ENCODE results near the gene OTUB2.

Gene OTUB2

DNA sequence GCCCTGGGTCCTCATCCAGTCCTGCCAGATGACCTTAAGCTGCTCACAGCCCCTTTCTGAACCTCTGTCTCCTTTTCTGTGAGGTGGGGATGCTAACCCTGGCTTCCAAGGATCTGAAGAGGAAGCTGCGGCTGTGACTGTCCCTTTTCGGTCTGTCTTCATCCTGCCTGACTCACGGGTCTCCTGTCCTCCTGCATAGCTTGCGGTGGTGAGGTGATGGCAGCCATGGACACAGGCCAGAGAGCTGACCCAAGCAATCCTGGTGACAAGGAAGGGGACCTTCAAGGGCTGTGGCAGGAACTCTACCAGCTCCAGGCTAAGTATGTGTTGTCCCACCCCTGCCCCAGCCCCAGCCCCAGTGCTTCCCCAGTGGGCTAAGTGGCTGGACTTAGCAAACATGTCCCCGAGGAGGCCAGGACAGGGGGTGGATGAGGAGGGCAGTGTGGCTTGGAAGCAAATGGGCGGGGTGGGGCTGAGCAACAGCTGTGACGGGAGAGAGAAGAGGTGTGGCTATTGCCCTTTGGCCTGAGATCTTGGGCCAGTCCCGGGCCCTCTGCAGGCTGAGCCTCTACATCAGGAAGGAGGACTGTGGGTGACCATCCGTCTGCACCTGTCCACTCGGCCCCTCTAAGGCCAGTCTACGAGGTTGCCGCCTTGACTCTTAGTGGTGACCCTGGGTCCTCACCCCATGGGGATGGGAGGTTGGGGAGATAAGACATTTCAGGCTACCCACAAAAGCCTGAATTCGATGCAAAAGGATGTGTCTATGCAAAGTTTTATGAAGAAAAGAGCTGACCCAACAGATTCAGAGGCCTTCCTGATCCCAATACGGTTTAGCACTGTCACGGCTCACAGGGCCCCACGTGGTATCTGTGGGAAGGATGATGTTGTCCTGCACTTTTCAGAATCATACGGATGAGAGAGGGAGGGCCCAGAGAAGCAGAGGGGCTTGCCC lies 27.9 kb upstream of the OTUB2 start:
- no peak for FAIRE-seq

DNA sequence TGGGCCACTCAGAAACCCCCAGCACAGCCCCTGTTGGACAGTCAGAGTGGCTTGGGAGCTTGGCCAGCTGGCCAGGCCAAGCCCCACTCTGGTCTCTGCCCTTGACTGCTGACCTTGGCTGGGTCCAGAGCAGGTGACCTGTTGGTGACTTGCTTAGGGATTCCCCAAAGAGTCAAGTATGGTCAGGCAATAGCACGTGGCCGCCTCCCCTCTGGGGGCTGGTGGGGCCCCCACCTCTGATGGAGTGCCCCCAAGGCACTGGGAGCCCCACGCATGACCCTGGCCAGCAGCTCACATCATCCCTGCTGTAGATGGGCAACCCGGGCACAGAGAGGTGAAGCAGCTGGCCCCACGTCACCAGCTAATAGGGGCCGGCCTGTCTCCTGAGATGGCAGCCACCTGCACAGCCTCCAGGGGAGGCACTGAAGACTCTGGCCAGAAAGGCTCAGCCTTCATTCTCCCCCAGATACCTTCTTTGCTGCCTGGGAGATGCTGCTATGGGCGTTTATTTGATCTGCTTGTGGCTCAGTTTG lies 27.2 kb upstream of the OTUB2 start:
- FAIRE-seq = no peak

DNA sequence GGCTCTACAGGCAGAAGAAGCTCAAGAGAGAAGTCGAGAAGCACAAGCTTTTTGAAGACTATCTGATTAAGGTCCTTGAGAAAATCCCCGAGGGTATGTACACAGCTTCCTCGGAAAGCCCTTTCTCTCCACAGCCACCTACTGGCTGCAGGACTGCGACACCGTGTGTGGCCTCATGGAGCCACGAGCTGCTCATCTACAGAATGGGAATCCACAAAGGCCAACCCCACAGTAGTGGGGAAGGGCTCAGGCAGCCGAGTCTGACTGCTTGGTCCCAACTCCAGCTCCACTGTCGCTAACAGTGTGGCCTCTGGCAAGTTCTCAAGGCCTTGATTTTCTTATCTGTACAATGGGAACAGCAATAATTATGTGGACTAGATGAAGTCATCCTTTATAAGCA lies 26.6 kb upstream of the OTUB2 start:
- no peak for FAIRE-seq

DNA sequence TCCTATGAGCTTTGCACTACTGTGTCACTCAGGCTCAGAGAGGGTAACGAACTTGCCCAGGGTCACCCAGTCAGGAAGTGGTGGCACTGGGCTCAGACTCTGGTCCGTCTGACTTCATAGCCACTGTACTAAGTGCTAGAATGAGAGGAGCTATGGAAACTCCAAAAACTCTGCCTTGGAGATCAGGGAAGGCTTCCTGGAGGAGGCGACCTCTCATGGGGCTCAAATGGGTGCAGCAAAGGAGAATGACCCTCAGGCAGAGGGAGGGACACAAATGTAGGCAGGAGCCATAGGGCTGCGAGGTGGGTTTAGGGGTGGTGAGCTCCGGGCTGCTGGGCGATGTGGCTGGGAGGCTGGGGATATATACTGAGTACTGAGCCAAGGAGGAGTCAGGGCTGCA lies 25.9 kb upstream of the OTUB2 start:
- FAIRE-seq = no peak

DNA sequence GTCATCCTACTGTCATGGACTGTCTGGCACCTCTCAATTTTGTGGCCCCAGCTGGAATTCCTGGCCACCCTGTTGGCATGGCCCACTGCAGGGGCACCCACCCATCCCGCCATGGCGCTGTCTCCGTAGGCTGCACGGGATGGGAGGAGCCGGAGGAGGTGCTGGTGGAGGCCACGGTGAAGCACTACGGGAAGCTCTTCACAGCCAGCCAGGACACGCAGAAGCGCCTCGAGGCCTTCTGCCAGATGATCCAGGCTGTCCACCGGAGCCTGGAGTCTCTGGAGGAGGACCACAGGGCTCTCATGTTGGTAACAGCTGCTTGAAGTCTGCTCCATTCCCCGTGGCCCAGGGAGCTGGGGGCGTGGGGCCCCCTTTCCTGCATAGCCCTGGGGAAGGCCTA lies 25.1 kb upstream of the OTUB2 start:
- FAIRE-seq = no peak

GRCh38 chr14:94001501-94002396 lies 24.4 kb upstream of the OTUB2 start:
- FAIRE-seq = no peak

DNA sequence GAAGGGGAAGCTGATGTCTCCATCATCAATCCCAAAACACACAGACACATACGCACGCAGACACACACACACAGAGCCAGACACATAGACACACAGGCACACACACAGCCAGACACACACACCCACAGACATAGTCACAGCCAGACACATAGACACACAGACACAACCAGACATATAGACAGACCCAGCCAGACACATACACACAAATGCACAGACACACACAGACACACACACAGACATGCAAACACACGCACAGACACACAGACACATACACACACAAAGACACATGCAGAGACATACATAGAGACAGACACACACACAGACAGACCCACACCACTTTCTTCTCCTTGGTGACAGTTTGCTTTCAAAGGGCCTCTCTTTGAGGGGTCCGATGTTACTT lies 22.7 kb upstream of the OTUB2 start:
- FAIRE-seq = no peak

- no peak for FAIRE-seq
Observed at GRCh38 chr14:94004015-94004414, 22.1 kb upstream of the OTUB2 start.

GRCh38 chr14:94005324-94006073 lies 20.6 kb upstream of the OTUB2 start:
- no peak for FAIRE-seq

DNA sequence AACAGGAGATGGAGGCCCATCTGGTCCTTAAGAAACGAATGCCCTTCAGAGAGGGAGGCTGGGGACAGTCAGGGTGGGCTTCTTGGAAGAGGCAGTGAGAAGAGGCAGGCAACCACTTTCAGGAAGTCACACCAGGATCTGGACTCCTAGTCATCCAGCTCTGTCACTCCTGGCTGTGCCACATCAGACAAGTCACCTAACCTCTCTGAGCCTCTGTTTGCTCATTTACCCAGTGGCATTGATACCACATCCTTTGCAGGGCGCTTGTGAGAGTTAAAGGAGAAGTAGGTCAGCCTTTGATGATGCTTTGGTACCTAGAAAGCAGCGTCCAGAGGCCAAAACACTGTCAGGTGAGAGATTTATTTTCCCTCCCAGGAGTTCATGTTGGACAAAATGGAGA lies 17.9 kb upstream of the OTUB2 start:
- FAIRE-seq = no peak

GRCh38 chr14:94009767-94010166 lies 16.4 kb upstream of the OTUB2 start:
- no peak for FAIRE-seq

DNA sequence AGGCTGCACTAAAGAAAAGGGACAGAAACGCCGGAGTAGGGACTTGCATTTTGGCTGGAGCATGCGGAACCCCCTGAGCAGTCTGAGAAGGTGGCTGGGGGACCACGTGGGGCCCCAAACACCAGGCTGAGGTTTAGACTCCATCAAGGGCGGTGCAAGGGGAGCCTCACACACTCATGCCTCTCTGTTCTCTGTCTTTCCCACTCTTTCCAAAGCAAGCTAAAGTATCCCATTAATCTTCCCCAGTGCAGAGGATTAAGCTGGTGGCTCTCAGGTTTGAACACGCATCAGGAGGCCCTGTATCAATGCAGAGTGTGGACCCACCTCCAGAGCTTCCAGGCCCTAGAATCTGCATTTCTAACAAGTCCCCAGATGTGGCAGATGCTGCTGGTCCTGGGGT lies 15.5 kb upstream of the OTUB2 start:
- FAIRE-seq = no peak

DNA sequence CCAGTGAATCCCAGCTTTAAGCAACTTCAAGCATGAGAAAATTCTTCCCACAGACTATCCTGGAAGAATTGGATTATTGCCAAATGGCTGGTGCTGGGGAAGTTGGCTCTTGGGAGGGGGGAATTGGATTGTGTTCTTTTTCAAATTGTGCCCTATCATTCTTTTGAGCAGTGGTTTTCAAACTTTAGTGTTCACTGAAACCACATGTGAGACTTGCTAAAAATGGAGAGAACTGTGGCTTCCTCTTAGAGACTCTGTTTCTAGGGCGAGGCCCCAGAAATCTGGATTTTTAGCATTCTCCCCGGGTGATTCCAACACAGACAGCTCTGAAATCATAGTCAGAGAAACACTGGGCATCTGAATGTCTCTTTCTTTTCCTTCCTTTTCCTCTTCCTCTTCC lies 14.3 kb upstream of the OTUB2 start:
- FAIRE-seq = no peak

GRCh38 chr14:94014382-94014781 lies 11.8 kb upstream of the OTUB2 start:
- no peak for FAIRE-seq

- no peak for FAIRE-seq
Observed at GRCh38 chr14:94015223-94015622, 10.9 kb upstream of the OTUB2 start.

GRCh38 chr14:94016446-94016976 lies 9.6 kb upstream of the OTUB2 start:
- FAIRE-seq = no peak

GRCh38 chr14:94018308-94018707 lies 7.8 kb upstream of the OTUB2 start:
- no peak for FAIRE-seq

DNA sequence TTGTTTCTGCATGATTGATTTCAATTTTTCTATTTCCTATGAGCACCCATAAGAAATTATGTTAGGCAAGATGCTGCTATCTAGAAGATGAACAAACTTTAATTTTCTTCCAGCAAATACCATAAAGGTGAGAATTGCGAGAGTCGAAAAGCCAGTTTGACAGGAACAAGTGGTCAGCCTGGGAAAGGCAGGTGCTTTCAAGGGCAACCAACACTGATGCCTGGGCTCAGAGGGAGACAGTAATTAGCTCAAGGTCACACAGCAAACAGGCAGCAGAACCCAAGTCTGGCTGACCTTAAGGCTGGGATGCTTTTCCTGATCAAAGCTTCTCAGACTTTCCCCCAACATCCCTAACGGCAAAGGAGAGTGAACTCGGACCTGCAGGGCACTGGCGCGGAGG lies 6.8 kb upstream of the OTUB2 start:
- FAIRE-seq = no peak

DNA sequence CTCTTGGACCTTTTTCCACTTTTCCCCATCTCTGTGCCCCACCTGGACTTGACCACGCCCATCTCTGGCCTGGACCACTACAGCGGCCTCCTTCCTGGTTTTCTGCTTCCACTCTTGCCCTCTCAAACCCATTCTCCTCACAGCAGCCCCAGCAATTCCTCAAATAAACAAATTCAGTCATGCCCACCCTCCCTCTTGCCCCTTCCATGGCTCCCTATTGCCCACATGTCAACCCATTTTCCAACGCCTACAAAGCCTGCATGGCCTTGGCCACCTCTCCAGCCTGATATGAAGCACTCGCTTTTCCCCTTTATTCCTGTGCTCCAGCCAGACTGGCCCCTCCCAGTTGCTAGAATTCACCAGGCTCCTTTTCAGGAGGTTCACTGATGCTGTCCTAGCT lies 5.9 kb upstream of the OTUB2 start:
- FAIRE-seq = no peak

- no peak for FAIRE-seq
Observed at GRCh38 chr14:94021001-94021400, 5.1 kb upstream of the OTUB2 start.

- FAIRE-seq = no peak
Observed at GRCh38 chr14:94021416-94022157, 4.6 kb upstream of the OTUB2 start.
